Activated CD4-positive, alpha-beta T cell treated with anti-CD3 and anti-CD28 coated beads, Interleukin-2, amount 50 U/mL, for 48 hours (primary cell): Measurements from ENCODE around the gene TNS1.

Experiments
- DNase-seq, 2 experiments: peaks; one replicate each; pipeline ENCODE4 v3.0.0-alpha.2; 2020

TNS1 gene

GRCh38 chr2:217979151-217979811, 23.5 kb downstream of the TNS1 start:
- no peak for DNase-seq

GRCh38 chr2:217978536-217979150, 24.2 kb downstream of the TNS1 start:
- no peak for DNase-seq

GRCh38 chr2:217977840-217978535, 24.8 kb downstream of the TNS1 start:
- no peak for DNase-seq

GRCh38 chr2:217976301-217976700, 26.5 kb downstream of the TNS1 start:
- no peak for DNase-seq

- no peak for DNase-seq
Observed at GRCh38 chr2:217975626-217976025, 27.2 kb downstream of the TNS1 start.

GRCh38 chr2:217974389-217975005, 28.3 kb downstream of the TNS1 start:
- DNase-seq = no peak

- DNase-seq = no peak
Observed at GRCh38 chr2:217973008-217973787, 29.6 kb downstream of the TNS1 start.

GRCh38 chr2:217972490-217972889, 30.3 kb downstream of the TNS1 start:
- DNase-seq = no peak

- no peak for DNase-seq
Observed at GRCh38 chr2:217972037-217972436, 30.8 kb downstream of the TNS1 start.

GRCh38 chr2:217971166-217971565, 31.6 kb downstream of the TNS1 start:
- no peak for DNase-seq

- no peak for DNase-seq
Observed at GRCh38 chr2:217970206-217970605, 32.6 kb downstream of the TNS1 start.

- no peak for DNase-seq
Observed at GRCh38 chr2:217969588-217969987, 33.2 kb downstream of the TNS1 start.

GRCh38 chr2:217968023-217968422, 34.8 kb downstream of the TNS1 start:
- DNase-seq = no peak

GRCh38 chr2:217966423-217967070, 36.2 kb downstream of the TNS1 start:
- DNase-seq = no peak

GRCh38 chr2:217964275-217965161, 38.3 kb downstream of the TNS1 start:
- no peak for DNase-seq

GRCh38 chr2:217960351-217960750, 42.4 kb downstream of the TNS1 start:
- DNase-seq = no peak

GRCh38 chr2:217959723-217960122, 43.1 kb downstream of the TNS1 start:
- DNase-seq = no peak

GRCh38 chr2:217958884-217959225, 43.9 kb downstream of the TNS1 start:
- no peak for DNase-seq

- no peak for DNase-seq
Observed at GRCh38 chr2:217958206-217958883, 44.5 kb downstream of the TNS1 start.

- DNase-seq = no peak
Observed at GRCh38 chr2:217956586-217957457, 46.0 kb downstream of the TNS1 start.
